Activated CD4-positive, alpha-beta T cell treated with anti-CD3 and anti-CD28 coated beads, Interleukin-2, amount 50 U/mL, for 16 hours (primary cell): ENCODE results near the gene TBC1D8.

ENCODE experiments used
- DNase-seq: peaks from one replicate; pipeline ENCODE4 v3.0.0-alpha.2; 2020

Gene TBC1D8

GRCh38 chr2:101162561-101163330 lies 11.6 kb upstream of the TBC1D8 start:
- DNase-seq: no peak

GRCh38 chr2:101161658-101162057 lies 10.5 kb upstream of the TBC1D8 start:
- no peak for DNase-seq

- no peak for DNase-seq
Observed at GRCh38 chr2:101160454-101160853, 9.3 kb upstream of the TBC1D8 start.

GRCh38 chr2:101159526-101159925 lies 8.3 kb upstream of the TBC1D8 start:
- DNase-seq: no peak

GRCh38 chr2:101157272-101157671 lies 6.1 kb upstream of the TBC1D8 start:
- no peak for DNase-seq

- DNase-seq: no peak
Observed at GRCh38 chr2:101153787-101154186, 2.6 kb upstream of the TBC1D8 start.

GRCh38 chr2:101153077-101153707 lies 2.0 kb upstream of the TBC1D8 start:
- DNase-seq: no peak

GRCh38 chr2:101152272-101153076 lies 1.3 kb upstream of the TBC1D8 start:
- DNase-seq: peak; percentile 42

- no peak for DNase-seq
Observed at GRCh38 chr2:101151859-101152271, 683 bp upstream of the TBC1D8 start.

- DNase-seq: no peak
Observed at GRCh38 chr2:101150306-101151145, 656 bp downstream of the TBC1D8 start.

- DNase-seq: no peak
Observed at GRCh38 chr2:101149241-101150192, 1.7 kb downstream of the TBC1D8 start.

- no peak for DNase-seq
Observed at GRCh38 chr2:101148777-101149176, 2.4 kb downstream of the TBC1D8 start.

GRCh38 chr2:101147971-101148370 lies 3.2 kb downstream of the TBC1D8 start:
- no peak for DNase-seq

- DNase-seq: no peak
Observed at GRCh38 chr2:101147062-101147461, 4.1 kb downstream of the TBC1D8 start.

GRCh38 chr2:101146535-101146934 lies 4.6 kb downstream of the TBC1D8 start:
- DNase-seq: no peak

- DNase-seq: no peak
Observed at GRCh38 chr2:101145406-101145805, 5.8 kb downstream of the TBC1D8 start.

GRCh38 chr2:101142163-101142562 lies 9.0 kb downstream of the TBC1D8 start:
- no peak for DNase-seq

- no peak for DNase-seq
Observed at GRCh38 chr2:101140978-101141655, 10.1 kb downstream of the TBC1D8 start.

- no peak for DNase-seq
Observed at GRCh38 chr2:101140237-101140636, 10.9 kb downstream of the TBC1D8 start.

GRCh38 chr2:101139495-101139894 lies 11.7 kb downstream of the TBC1D8 start:
- no peak for DNase-seq
